Adrenal gland (tissue), 12 donors: ENCODE results near the gene MSLN. TPM values are rescaled to one million over a fixed set of nuclear protein-coding genes. Genes with fewer than 3 reads are reported as not detected.

ENCODE experiments used
- DNase-seq, 7 donors: peaks; one replicate each; pipeline ENCODE4 v3.0.0-alpha.2; 2019 to 2020
- H3K27ac ChIP-seq, 5 donors: fragments of 200-600 bp; sonication (generic) in 4 of 5; 1 replicate in 3 of 5; 2 replicates in 2 of 5; pipeline versions ENCODE4 v1.5.1 to v1.8.0; 2016 to 2020; ENCODE audit warnings: mild to moderate bottlenecking in 1 of 5
- H3K27me3 ChIP-seq: fragments of 200-600 bp; 2 replicates; pipeline ENCODE4 v1.8.0; 2021
- H3K36me3 ChIP-seq, 2 donors: fragments of 200-600 bp; replicated peaks in 1 of 2; 1 replicate in 1 of 2; 2 replicates in 1 of 2; pipeline versions ENCODE4 v1.5.1 to v1.8.0; 2018 to 2022
- H3K4me1 ChIP-seq, 2 donors: fragments of 200-600 bp; replicated peaks in 1 of 2; 1 replicate in 1 of 2; 2 replicates in 1 of 2; pipeline versions ENCODE4 v1.5.1 to v1.8.0; 2018 to 2021
- H3K4me3 ChIP-seq, 4 donors: fragments of 200-600 bp; sonication (generic) in 3 of 4; one replicate each; pipeline ENCODE4 v1.5.1; 2016 to 2018
- H3K9me3 ChIP-seq, 3 donors: fragments of 200-600 bp; sonication (generic) in 1 of 3; replicated peaks in 1 of 3; 1 replicate in 2 of 3; 2 replicates in 1 of 3; pipeline versions ENCODE4 v1.5.1 to v1.8.0; 2016 to 2021
- CTCF ChIP-seq, 6 experiments: fragments of 450-650 bp in 4 of 6; fragments of 200-600 bp in 2 of 6; sonication (generic) in 1 of 6; IDR thresholded peaks; 1 replicate in 5 of 6; 2 replicates in 1 of 6; pipeline versions ENCODE4 v1.5.1 to v1.8.0; 2016 to 2021; ENCODE audit warnings: antibody characterized with exemption in 6 of 6, mild to moderate bottlenecking in 2 of 6, moderate library complexity in 1 of 6
- POLR2A ChIP-seq, 2 donors: fragments of 450-650 bp; IDR thresholded peaks; one replicate each; pipeline ENCODE4 v1.6.1; 2017; ENCODE audit warnings: antibody characterized with exemption in 2 of 2, mild to moderate bottlenecking in 2 of 2, moderate library complexity in 1 of 2
- WGBS, 4 donors: extraction: QIAGEN DNeasy Blood & Tissue Kit in 2 of 4; methylation state at CpG; one replicate each; pipeline versions ENCODE4 v1.1.5 to v1.1.7; 2013 to 2017; 5-methylcytosine and 5-hydroxymethylcytosine counted together
- intact Hi-C, 2 donors: fragments of 100-400 bp; cut with DNase I; formaldehyde crosslinking; loops; one replicate each; pipeline versions ENCODE4 v1.14.1 to v1.15.0; 2022 to 2023
- polyA plus RNA-seq, 3 donors: library from polyadenylated mRNA; stranded (reverse); fragments of 200-250 nt in 2 of 3; fragments of 350-450 nt in 1 of 3; fragmentation: Illumina TruSeq in 1 of 3; extraction: RNeasy Lipid Tissue Mini Kit (QIAGEN cat#74804) in 1 of 3; gene quantifications; one replicate each; pipeline ENCODE4 v1.2.3, GENCODE V29; 2013 to 2014
- total RNA-seq, 9 donors: library from RNA; depleted of rRNA in 4 of 9; stranded (reverse); fragments of >200 nt in 4 of 9; fragments of 120-200 nt in 1 of 9; fragmentation: NEBNext Ultra II Directional in 1 of 9; extraction: Animal tissue kit (Norgen Biotek cat#: 25700) in 1 of 9; gene quantifications; one replicate each; pipeline versions ENCODE4 v1.1.0 to v1.2.4, GENCODE V29; 2013 to 2023
- donor health status: healthy with polysubstance abuse.
- donor health status: Bipolar disorder and iron deficiency.
- donor health status: DM: yes; HTN: yes; CAD: no.
- donor health status: DM: no; HTN: no; CAD: no.
- donor health status: DM: no; HTN: no; CAD: no.
- donor health status: DM: yes; HTN: yes; CAD: no.

The MSLN gene
- total and polyA plus RNA-seq, 12 donors = 0.13 to 0.46 (median 0.30) TPM; not detected in 8

GRCh38 chr16:784431-784830 is 23.9 kb downstream of the MSLN start:
- no peak for TF ChIP-seq CTCF (IDR thresholded peaks at IDR 0.05)
- TF ChIP-seq POLR2A (IDR thresholded peaks at IDR 0.05) = no peak
- intact Hi-C loops = loop anchor here in 1 of 2 donors (5.0 kb wide), 1 partner anchor 77 kb away; the partner anchor contains the start of gene FBXL16
- WGBS, 4 donors = 78 to 91% (median 90%) methylated on average over 8 to 19 of the region's 19 CpGs; no CpG with 5 or more reads in 1 of the 4 donors

GRCh38 chr16:785563-786535 is 25.3 kb downstream of the MSLN start:
- H3K27ac ChIP-seq = no peak overlapping the region
- intact Hi-C loops = loop anchor here in 1 of 2 donors (5.0 kb wide), 1 partner anchor 74 kb away; no protein-coding TSS in a partner anchor
- peaks cover 17 to 22% of the 10 kb centered on the region in 2 donors for H3K4me1 ChIP-seq
- H3K4me3 ChIP-seq = no peak overlapping the region
- peaks cover 10% of the 10 kb centered on the region for H3K27me3 ChIP-seq
- TF ChIP-seq POLR2A (IDR thresholded peaks at IDR 0.05) = no peak
- TF ChIP-seq CTCF (IDR thresholded peaks at IDR 0.05) = peak; percentile 28 to 77 (median 62)
- no peaks in the 10 kb centered on the region for H3K9me3 ChIP-seq
- H3K36me3 ChIP-seq = peaks cover 0 to 11% of the 10 kb centered on the region in 2 donors
- 15 to 78% (median 65%) methylated on average over 5 to 58 of the region's 58 CpGs for WGBS, 4 donors
- peak; percentile 60 to 83 (median 73) for DNase-seq

More at GRCh38 chr16:784431-784830, 23.9 kb downstream of the MSLN start:
- Histone ChIP-seq H3K27ac (no peak overlapping the region), H3K4me1 (peaks cover 17 to 22% of the 10 kb centered on the region in 2 donors), H3K4me3 (no peak overlapping the region), H3K27me3 (peaks cover 10% of the 10 kb centered on the region), H3K36me3 (peaks cover 0 to 11% of the 10 kb centered on the region in 2 donors), H3K9me3 (no peaks in the 10 kb centered on the region)
- DNase-seq = no peak

- H3K4me1 ChIP-seq = peaks cover 17 to 22% of the 10 kb centered on the region in 2 donors
- intact Hi-C loops = loop anchor here in 1 of 2 donors (5.0 kb wide), 1 partner anchor 75 kb away; no protein-coding TSS in a partner anchor
- 3 to 73% (median 35%) methylated on average over 7 to 47 of the region's 47 CpGs for WGBS, 4 donors
- H3K4me3 ChIP-seq = peak overlapping the region; percentile 56 to 100 (median 91)
- peak in 1 of 7 donors; percentile 36 for DNase-seq
- peak overlapping the region in 2 of 5 donors; percentile 64 to 88 for H3K27ac ChIP-seq
- H3K36me3 ChIP-seq = peaks cover 0 to 11% of the 10 kb centered on the region in 2 donors
- H3K27me3 ChIP-seq = peaks cover 1% of the 10 kb centered on the region
- TF ChIP-seq CTCF (IDR thresholded peaks at IDR 0.05) (no peak), POLR2A (IDR thresholded peaks at IDR 0.05) (no peak)
- H3K9me3 ChIP-seq = no peaks in the 10 kb centered on the region
Observed at GRCh38 chr16:787321-787966, 26.9 kb downstream of the MSLN start.
